SK-N-SH (cell line): ENCODE measurements around the gene STAT5B. TPM values are rescaled to one million over a fixed set of nuclear protein-coding genes. Genes with fewer than 3 reads are reported as not detected.

Source experiments
- CTCF ChIA-PET: fragments of 300-600, 350-600 bp; formaldehyde crosslinking; extraction: SDS; loops from one replicate; lab custom pipeline; 2021; lab: Yijun Ruan, JAX
- POLR2A ChIA-PET: fragments of 350-600 bp; sonication (Branson Sonifier 250); formaldehyde crosslinking; extraction: SDS; loops from one replicate; lab custom pipeline; 2020; ENCODE audit warnings: antibody characterized with exemption, inconsistent platforms; lab: Yijun Ruan, JAX
- DNase-seq: peaks from one replicate; pipeline ENCODE4 v3.0.0; 2012
- H2AFZ ChIP-seq: fragments of 200-600 bp; sonication (generic); 2 replicates; pipeline ENCODE4 v1.8.1; 2016; ENCODE audit warnings: antibody characterized with exemption, mild to moderate bottlenecking, low read depth
- H3F3A ChIP-seq: fragments of 200-600 bp; sonication (generic); replicated peaks from 2 replicates; pipeline ENCODE3; 2016; ENCODE audit warnings: antibody characterized with exemption, mild to moderate bottlenecking; ENCODE audit not compliant: insufficient read depth
- H3K27ac ChIP-seq, 2 experiments: fragments of 200-500 bp in 1 of 2; fragments of 200-600 bp in 1 of 2; sonication (Bioruptor generic) in 1 of 2; sonication (generic), shearing (Covaris generic) in 1 of 2; 2 replicates each; pipeline versions ENCODE4 v1.5.1 to v1.6.1; 2014 to 2016; ENCODE audit warnings: low read depth in 2 of 2, inconsistent platforms in 1 of 2, low read length in 1 of 2, mild to moderate bottlenecking in 1 of 2, mixed read lengths in 1 of 2
- H3K27me3 ChIP-seq: fragments of 200-600 bp; sonication (generic), shearing (Covaris generic); 2 replicates; pipeline ENCODE4 v1.6.1; 2016; ENCODE audit warnings: mixed run types; ENCODE audit not compliant: insufficient read depth
- H3K36me3 ChIP-seq, 2 experiments: fragments of 200-500 bp in 1 of 2; fragments of 200-600 bp in 1 of 2; sonication (Bioruptor generic) in 1 of 2; sonication (generic) in 1 of 2; replicated peaks in 1 of 2; 2 replicates each; pipeline versions ENCODE3 to v1.5.1; 2014 to 2016; ENCODE audit warnings: low read length in 1 of 2, mild to moderate bottlenecking in 1 of 2; ENCODE audit not compliant: insufficient read depth in 2 of 2, control insufficient read depth in 1 of 2
- H3K4me1 ChIP-seq, 2 experiments: fragments of 200-500 bp in 1 of 2; fragments of 200-600 bp in 1 of 2; sonication (Bioruptor generic) in 1 of 2; sonication (generic), shearing (Covaris generic) in 1 of 2; 2 replicates each; pipeline versions ENCODE4 v1.5.1 to v1.6.1; 2014 to 2016; ENCODE audit warnings: low read depth in 1 of 2, low read length in 1 of 2, mixed run types in 1 of 2; ENCODE audit not compliant: insufficient read depth in 2 of 2, control insufficient read depth in 1 of 2
- H3K4me2 ChIP-seq: fragments of 200-600 bp; sonication (generic), shearing (Covaris generic); 2 replicates; pipeline ENCODE4 v1.6.1; 2017; ENCODE audit warnings: mixed run types
- H3K4me3 ChIP-seq, 2 experiments: fragments of 200-500 bp in 1 of 2; fragments of 200-600 bp in 1 of 2; sonication (Bioruptor generic) in 1 of 2; sonication (generic), shearing (Covaris generic) in 1 of 2; 2 replicates each; pipeline versions ENCODE4 v1.5.1 to v1.8.1; 2014 to 2016; ENCODE audit warnings: low read depth in 2 of 2, inconsistent platforms in 1 of 2, low read length in 1 of 2, mild to moderate bottlenecking in 1 of 2, mixed read lengths in 1 of 2, moderate library complexity in 1 of 2
- H3K79me2 ChIP-seq: fragments of 200-600 bp; sonication (generic); 2 replicates; pipeline ENCODE4 v1.8.1; 2017; ENCODE audit warnings: mild to moderate bottlenecking; ENCODE audit not compliant: insufficient read depth
- H3K9ac ChIP-seq: fragments of 200-600 bp; sonication (generic); 2 replicates; pipeline ENCODE4 v1.6.1; 2017; ENCODE audit warnings: mixed run types
- H3K9me2 ChIP-seq: fragments of 200-600 bp; sonication (generic); 2 replicates; pipeline ENCODE4 v1.6.1; 2017; ENCODE audit warnings: mixed run types
- H3K9me3 ChIP-seq: fragments of 200-600 bp; sonication (generic); 2 replicates; pipeline ENCODE4 v1.6.1; 2017; ENCODE audit warnings: mixed run types, mild to moderate bottlenecking, moderate library complexity
- H4K20me1 ChIP-seq: fragments of 200-600 bp; sonication (generic); 2 replicates; pipeline ENCODE4 v1.6.1; 2017; ENCODE audit warnings: mild to moderate bottlenecking, mixed run types; ENCODE audit not compliant: insufficient read depth
- EP300 ChIP-seq, 2 experiments: IDR thresholded peaks; 2 replicates each; pipeline versions ENCODE4 v1.4.0 to v1.6.1; 2012; ENCODE audit warnings: borderline replicate concordance in 1 of 2, low read depth in 1 of 2, low read length in 1 of 2
- FOSL2 ChIP-seq: IDR thresholded peaks from 2 replicates; pipeline ENCODE4 v1.4.0; 2012; ENCODE audit warnings: low read depth, mild to moderate bottlenecking, moderate library complexity, borderline replicate concordance
- FOXM1 ChIP-seq: IDR thresholded peaks from 2 replicates; pipeline ENCODE4 v1.4.0; 2012; ENCODE audit warnings: low read depth, mild to moderate bottlenecking
- GABPA ChIP-seq: IDR thresholded peaks from 2 replicates; pipeline ENCODE4 v1.4.0; 2012; ENCODE audit warnings: low read depth, mild to moderate bottlenecking
- GATA2 ChIP-seq: sonication (generic); formaldehyde crosslinking; IDR thresholded peaks from 2 replicates; pipeline ENCODE4 v1.5.0; 2020; ENCODE audit warnings: mild to moderate bottlenecking, missing genetic modification reagents
- JUND ChIP-seq: IDR thresholded peaks from 2 replicates; pipeline ENCODE4 v1.4.0; 2012
- NRF1 ChIP-seq: IDR thresholded peaks from 2 replicates; pipeline ENCODE4 v1.6.1; 2012; ENCODE audit warnings: low read depth, mild to moderate bottlenecking, low read length
- RAD21 ChIP-seq: IDR thresholded peaks from 2 replicates; pipeline ENCODE4 v1.6.1; 2012; ENCODE audit warnings: mild to moderate bottlenecking, low read length
- RCOR1 ChIP-seq: fragments of 150-350 bp; IDR thresholded peaks from 2 replicates; pipeline ENCODE4 v1.6.1; 2017; ENCODE audit warnings: antibody characterized with exemption, low read length
- RXRA ChIP-seq: IDR thresholded peaks from 2 replicates; pipeline ENCODE4 v1.4.0; 2012; ENCODE audit warnings: low read depth, mild to moderate bottlenecking, borderline replicate concordance
- TCF12 ChIP-seq: IDR thresholded peaks from 2 replicates; pipeline ENCODE4 v1.4.0; 2012
- TEAD4 ChIP-seq: IDR thresholded peaks from 2 replicates; pipeline ENCODE4 v1.4.0; 2012; ENCODE audit warnings: mild to moderate bottlenecking, borderline replicate concordance; ENCODE audit not compliant: insufficient read depth
- YY1 ChIP-seq: IDR thresholded peaks from 2 replicates; pipeline ENCODE4 v1.4.0; 2012; ENCODE audit warnings: low read depth, mild to moderate bottlenecking
- WGBS: methylation state at CpG from one replicate; pipeline ENCODE4 v1.1.6; 2017; ENCODE audit warnings: low lambda C conversion rate; 5-methylcytosine and 5-hydroxymethylcytosine counted together
- polyA plus RNA-seq, 3 experiments: library from polyadenylated mRNA; depleted of rRNA; stranded (reverse); fragments of >200 nt; gene quantifications; 2 replicates each; pipeline ENCODE4 v1.2.3, GENCODE V29; 2012
- TF ChIP-seq, protein P1 (sequence below): fragments of 150-350 bp; IDR thresholded peaks from 2 replicates; pipeline ENCODE4 v1.6.1; 2016; ENCODE audit warnings: mild to moderate bottlenecking, low read depth, low read length
- TF ChIP-seq, protein P2 (sequence below): IDR thresholded peaks from 2 replicates; pipeline ENCODE4 v1.4.0; 2012; ENCODE audit warnings: low read depth
- TF ChIP-seq, protein P3 (sequence below): IDR thresholded peaks from 2 replicates; pipeline ENCODE4 v1.6.1; 2012; ENCODE audit warnings: mild to moderate bottlenecking, low read depth, low read length, moderate library complexity
- TF ChIP-seq, protein P4 (sequence below): IDR thresholded peaks from 2 replicates; pipeline ENCODE4 v1.4.0; 2012; ENCODE audit warnings: low read depth, borderline replicate concordance
- TF ChIP-seq, protein P5 (sequence below): IDR thresholded peaks from 2 replicates; pipeline ENCODE4 v1.4.0; 2012; ENCODE audit warnings: low read depth, borderline replicate concordance
- TF ChIP-seq, protein P6 (sequence below): fragments of 200-600 bp; sonication (generic); IDR thresholded peaks from 2 replicates; pipeline ENCODE4 v1.6.1; 2017; ENCODE audit warnings: antibody characterized with exemption, mild to moderate bottlenecking, moderate library complexity

The STAT5B gene
- polyA plus RNA-seq, 1 of the 3 experiments (the other 2 are of a cell fraction) = 23.6 TPM

DNA sequence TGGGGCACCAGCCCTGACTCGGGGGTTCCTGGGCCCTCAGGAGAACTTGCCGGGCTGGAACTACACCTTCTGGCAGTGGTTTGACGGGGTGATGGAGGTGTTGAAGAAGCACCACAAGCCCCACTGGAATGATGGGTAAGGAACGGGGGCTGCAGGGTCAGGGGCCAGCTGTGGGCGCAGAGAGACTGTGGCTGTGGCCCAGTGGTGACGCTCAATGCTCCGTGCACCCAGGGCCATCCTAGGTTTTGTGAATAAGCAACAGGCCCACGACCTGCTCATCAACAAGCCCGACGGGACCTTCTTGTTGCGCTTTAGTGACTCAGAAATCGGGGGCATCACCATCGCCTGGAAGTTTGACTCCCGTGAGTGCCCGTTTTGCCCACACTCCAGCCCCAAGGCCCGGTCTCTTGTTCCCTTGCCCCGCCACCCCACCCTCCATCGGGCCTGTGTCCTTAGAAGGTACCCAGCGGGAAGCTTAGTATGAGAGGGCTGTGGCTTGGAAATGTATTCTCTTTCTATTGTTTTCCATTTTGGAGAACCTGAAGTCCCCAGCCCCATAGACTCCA is 31.3 kb upstream of the STAT5B start:
- CTCF ChIA-PET = interaction anchor here (1.0 to 26.2 kb wide), 2 partner anchors 82 to 96 kb away, joined by 3 to 683 read pairs; no protein-coding TSS in a partner anchor
- POLR2A ChIA-PET = no interaction called here

More for the DNA sequence above, 31.3 kb upstream of the STAT5B start:
- TF ChIP-seq, protein P1, sequence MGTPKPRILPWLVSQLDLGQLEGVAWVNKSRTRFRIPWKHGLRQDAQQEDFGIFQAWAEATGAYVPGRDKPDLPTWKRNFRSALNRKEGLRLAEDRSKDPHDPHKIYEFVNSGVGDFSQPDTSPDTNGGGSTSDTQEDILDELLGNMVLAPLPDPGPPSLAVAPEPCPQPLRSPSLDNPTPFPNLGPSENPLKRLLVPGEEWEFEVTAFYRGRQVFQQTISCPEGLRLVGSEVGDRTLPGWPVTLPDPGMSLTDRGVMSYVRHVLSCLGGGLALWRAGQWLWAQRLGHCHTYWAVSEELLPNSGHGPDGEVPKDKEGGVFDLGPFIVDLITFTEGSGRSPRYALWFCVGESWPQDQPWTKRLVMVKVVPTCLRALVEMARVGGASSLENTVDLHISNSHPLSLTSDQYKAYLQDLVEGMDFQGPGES = no peak
- TF ChIP-seq, protein P2, sequence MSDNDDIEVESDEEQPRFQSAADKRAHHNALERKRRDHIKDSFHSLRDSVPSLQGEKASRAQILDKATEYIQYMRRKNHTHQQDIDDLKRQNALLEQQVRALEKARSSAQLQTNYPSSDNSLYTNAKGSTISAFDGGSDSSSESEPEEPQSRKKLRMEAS = no peak
- TF ChIP-seq, protein P3, sequence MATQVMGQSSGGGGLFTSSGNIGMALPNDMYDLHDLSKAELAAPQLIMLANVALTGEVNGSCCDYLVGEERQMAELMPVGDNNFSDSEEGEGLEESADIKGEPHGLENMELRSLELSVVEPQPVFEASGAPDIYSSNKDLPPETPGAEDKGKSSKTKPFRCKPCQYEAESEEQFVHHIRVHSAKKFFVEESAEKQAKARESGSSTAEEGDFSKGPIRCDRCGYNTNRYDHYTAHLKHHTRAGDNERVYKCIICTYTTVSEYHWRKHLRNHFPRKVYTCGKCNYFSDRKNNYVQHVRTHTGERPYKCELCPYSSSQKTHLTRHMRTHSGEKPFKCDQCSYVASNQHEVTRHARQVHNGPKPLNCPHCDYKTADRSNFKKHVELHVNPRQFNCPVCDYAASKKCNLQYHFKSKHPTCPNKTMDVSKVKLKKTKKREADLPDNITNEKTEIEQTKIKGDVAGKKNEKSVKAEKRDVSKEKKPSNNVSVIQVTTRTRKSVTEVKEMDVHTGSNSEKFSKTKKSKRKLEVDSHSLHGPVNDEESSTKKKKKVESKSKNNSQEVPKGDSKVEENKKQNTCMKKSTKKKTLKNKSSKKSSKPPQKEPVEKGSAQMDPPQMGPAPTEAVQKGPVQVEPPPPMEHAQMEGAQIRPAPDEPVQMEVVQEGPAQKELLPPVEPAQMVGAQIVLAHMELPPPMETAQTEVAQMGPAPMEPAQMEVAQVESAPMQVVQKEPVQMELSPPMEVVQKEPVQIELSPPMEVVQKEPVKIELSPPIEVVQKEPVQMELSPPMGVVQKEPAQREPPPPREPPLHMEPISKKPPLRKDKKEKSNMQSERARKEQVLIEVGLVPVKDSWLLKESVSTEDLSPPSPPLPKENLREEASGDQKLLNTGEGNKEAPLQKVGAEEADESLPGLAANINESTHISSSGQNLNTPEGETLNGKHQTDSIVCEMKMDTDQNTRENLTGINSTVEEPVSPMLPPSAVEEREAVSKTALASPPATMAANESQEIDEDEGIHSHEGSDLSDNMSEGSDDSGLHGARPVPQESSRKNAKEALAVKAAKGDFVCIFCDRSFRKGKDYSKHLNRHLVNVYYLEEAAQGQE = no peak
- TF ChIP-seq JUND = no peak
- TF ChIP-seq, protein P4, sequence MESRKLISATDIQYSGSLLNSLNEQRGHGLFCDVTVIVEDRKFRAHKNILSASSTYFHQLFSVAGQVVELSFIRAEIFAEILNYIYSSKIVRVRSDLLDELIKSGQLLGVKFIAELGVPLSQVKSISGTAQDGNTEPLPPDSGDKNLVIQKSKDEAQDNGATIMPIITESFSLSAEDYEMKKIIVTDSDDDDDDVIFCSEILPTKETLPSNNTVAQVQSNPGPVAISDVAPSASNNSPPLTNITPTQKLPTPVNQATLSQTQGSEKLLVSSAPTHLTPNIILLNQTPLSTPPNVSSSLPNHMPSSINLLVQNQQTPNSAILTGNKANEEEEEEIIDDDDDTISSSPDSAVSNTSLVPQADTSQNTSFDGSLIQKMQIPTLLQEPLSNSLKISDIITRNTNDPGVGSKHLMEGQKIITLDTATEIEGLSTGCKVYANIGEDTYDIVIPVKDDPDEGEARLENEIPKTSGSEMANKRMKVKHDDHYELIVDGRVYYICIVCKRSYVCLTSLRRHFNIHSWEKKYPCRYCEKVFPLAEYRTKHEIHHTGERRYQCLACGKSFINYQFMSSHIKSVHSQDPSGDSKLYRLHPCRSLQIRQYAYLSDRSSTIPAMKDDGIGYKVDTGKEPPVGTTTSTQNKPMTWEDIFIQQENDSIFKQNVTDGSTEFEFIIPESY = no peak
- no peak for TF ChIP-seq RAD21
- TF ChIP-seq EP300 (IDR thresholded peaks at IDR 0.05; ENCODE audit: borderline replicate concordance in 1 of 2, low read depth in 1 of 2, low read length in 1 of 2) = no peak
- TF ChIP-seq RCOR1 = no peak
- no peak for TF ChIP-seq TCF12
- no peak for TF ChIP-seq GABPA
- no peak for TF ChIP-seq RXRA
- no peak for TF ChIP-seq TEAD4
- TF ChIP-seq, protein P5, sequence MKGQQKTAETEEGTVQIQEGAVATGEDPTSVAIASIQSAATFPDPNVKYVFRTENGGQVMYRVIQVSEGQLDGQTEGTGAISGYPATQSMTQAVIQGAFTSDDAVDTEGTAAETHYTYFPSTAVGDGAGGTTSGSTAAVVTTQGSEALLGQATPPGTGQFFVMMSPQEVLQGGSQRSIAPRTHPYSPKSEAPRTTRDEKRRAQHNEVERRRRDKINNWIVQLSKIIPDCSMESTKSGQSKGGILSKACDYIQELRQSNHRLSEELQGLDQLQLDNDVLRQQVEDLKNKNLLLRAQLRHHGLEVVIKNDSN = no peak
- TF ChIP-seq FOXM1 = no peak
- no peak for TF ChIP-seq NRF1
- no peak for TF ChIP-seq YY1
- TF ChIP-seq FOSL2 = no peak
- no peak for TF ChIP-seq GATA2
- TF ChIP-seq, protein P6, sequence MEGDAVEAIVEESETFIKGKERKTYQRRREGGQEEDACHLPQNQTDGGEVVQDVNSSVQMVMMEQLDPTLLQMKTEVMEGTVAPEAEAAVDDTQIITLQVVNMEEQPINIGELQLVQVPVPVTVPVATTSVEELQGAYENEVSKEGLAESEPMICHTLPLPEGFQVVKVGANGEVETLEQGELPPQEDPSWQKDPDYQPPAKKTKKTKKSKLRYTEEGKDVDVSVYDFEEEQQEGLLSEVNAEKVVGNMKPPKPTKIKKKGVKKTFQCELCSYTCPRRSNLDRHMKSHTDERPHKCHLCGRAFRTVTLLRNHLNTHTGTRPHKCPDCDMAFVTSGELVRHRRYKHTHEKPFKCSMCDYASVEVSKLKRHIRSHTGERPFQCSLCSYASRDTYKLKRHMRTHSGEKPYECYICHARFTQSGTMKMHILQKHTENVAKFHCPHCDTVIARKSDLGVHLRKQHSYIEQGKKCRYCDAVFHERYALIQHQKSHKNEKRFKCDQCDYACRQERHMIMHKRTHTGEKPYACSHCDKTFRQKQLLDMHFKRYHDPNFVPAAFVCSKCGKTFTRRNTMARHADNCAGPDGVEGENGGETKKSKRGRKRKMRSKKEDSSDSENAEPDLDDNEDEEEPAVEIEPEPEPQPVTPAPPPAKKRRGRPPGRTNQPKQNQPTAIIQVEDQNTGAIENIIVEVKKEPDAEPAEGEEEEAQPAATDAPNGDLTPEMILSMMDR = no peak
- DNase-seq = no peak
- Histone ChIP-seq H3K36me3 (peaks cover 4 to 5% of the 10 kb centered on the region in 2 experiments), H3K4me2 (no peak overlapping the region), H3F3A (peaks cover 8% of the 10 kb centered on the region), H3K9ac (no peak overlapping the region), H4K20me1 (no peaks in the 10 kb centered on the region), H3K79me2 (no peaks in the 10 kb centered on the region), H3K4me1 (peaks cover 0 to 13% of the 10 kb centered on the region in 2 experiments; a peak in 2 of 4 replicates), H3K9me2 (no peaks in the 10 kb centered on the region), H3K27ac (no peak overlapping the region), H2AFZ (no peak overlapping the region), H3K4me3 (no peak overlapping the region), H3K27me3 (no peaks in the 10 kb centered on the region), H3K9me3 (no peaks in the 10 kb centered on the region)
- WGBS = 94% methylated on average over 18 of the region's 19 CpGs
